Activated T-cell treated with anti-CD3 and anti-CD28 coated beads for 1 hour (primary cell): Measurements from ENCODE around the gene FAM90A26.
"Not testable (repeated sequence)": the region's sequence is repeated elsewhere in the genome, so short reads cannot be mapped to it uniquely, and the experiment has no call there.

Experiments
- DNase-seq: peaks from one replicate; pipeline ENCODE4 v3.0.0-alpha.2; 2020; ENCODE audit warnings: low read depth

Gene FAM90A26, protein sequence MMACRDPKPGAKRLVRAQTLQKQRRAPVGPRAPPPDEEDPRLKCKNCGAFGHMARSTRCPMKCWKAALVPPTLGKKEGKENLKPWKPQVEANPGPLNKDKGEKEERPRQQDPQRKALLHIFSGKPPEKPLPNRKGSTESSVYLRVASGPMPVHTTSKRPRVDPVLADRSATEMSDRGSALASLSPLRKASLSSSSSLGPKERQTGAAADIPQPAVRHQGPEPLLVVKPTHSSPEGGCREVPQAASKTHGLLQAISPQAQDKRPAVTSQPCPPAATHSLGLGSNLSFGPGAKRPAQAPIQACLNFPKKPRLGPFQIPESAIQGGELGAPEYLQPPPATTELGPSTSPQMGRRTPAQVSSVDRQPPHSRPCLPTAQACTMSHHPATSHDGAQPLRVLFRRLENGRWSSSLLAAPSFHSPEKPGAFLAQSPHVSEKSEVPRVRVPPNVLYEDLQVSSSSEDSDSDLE

DNA sequence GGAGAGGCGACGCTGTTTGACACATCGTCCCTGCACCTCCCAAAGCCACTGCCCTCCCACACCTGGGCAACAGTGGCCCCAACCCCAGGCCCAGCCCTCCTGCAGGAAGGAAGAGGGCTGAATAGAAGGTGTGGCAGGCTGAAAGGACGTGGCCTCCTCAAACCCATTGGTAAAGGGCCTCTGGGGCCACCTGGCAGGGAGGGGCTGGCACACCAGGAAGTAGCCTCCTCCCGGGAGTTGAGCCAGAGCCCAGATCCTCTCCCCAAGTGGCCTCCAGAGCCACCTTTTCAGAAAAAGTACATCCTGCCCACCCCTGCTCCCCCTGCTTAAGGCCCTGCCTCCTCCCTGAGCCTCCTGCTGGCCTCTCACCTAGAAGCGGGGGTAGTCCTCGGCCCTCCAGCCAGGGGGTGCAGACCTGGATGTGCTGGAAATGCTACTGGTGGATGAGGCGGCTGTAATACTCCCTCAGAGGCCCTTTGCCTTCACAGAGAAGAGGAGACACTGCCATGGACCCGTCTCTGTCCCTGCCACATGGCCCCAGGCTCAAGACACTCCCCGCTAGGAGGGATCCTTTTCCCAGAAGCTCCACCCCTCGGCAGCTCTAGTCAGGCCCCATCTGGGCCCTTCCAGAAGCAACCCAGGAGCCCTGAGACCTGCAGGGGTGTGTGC is at the start of gene FAM90A26:
FAM90A26 (plus strand) TSS at position 619 of the 669 bp plus-strand sequence. CDS start 2,764 bp downstream, outside the sequence.
- DNase-seq: not testable (repeated sequence)

DNA sequence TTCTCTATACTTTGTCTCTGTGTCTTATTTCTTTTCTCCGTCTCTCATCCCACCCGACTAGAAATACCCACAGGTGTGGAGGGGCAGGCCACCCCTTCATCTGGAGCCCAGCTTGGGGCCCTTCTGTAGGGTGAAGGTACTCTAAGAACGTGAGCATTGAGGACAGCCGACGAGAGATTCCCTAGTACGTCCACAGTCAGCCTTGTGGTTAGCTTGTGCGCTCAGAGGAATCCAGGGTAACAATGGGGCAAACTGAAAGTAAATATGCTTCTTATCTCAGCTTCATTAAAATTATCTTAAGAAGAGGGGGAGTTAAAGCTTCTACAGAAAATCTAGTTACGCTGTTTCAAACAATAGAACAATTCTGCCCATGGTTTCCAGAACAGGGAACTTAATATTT is 47.5 kb upstream of the FAM90A26 start:
- DNase-seq: not testable (repeated sequence)

DNA sequence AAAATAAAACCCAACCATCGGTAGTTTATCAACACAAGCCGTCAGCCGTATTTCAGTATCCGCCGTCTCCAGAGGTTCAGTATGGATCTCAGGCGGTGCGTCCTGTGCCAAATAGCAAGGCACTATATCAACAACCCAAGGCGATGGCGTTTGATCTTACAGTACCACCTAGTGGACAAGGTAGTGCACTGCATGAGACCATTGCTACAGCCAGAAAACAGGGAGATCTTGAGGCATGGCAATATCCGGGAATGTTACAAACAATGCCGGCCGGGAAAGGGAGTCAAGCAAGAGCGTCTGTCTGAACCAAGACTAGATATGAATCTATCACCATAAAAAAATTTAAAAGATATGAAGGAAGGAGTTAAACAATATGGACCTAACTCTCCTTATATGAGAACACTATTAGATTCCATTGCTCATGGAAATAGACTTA is 46.6 kb upstream of the FAM90A26 start:
- peak; percentile 16 for DNase-seq

DNA sequence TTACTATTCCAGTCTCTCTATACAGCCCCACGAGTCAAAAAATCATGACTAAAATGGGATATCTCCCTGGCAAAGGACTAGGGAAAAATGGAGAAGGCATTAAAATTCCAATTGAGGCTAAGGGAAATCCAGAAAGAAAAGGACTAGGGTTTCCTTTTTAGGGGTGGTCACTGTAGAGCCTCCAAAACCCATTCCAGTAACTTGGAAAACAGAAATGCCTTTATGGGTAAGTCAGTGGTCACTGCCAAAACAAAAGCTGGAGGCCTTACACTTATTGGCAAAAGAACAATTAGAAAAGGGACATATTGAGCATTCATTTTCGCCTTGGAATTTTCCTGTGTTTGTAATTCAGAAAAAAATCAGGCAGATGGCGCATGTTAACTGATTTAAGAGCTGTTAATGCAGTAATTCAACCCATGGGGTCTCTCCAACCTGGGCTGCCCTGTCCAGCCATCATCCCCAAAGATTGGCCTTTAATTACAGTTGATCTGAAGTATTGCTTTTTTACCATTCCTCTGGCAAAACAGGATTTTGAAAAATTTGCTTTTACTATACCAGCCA is 44.5 kb upstream of the FAM90A26 start:
- not testable (repeated sequence) for DNase-seq

DNA sequence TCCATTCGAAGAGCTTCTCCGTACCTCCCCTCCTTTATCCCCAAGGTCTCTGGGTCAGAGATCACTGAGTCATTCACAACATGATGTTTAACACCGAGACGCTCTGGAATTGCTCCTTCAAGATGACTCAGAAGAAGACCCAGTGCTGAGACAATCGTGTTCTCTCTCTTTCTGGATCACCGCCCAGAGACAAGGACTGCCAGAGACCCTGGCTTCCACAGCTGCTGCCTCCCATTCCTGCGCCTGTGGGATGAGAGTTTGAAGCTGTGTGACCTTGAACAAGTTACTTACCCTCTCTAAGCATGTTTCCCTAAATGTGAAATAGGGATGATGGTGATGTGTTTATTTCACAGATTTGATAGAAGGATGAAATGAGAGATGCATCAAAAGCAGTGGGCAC is 38.8 kb upstream of the FAM90A26 start:
- DNase-seq: not testable (repeated sequence)

DNA sequence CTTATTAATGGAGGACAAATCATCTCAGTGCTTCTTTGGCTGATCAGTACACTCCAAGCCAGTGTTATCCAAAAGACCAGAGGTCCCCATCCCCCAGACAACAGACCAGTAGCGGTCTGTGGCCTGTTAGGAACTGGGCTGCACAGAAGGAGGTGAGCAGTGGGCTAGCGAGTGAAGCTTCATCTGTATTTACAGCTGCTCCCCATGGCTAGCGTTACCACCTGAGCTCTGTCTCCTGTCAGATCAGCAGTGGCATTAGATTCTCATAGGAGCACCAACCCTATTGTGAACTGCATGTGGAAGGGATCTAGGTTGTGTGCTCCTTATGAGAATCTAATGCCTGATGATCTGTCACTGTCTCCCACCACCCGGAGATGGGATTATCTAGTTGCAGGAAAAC is 37.4 kb upstream of the FAM90A26 start:
- DNase-seq: not testable (repeated sequence)

DNA sequence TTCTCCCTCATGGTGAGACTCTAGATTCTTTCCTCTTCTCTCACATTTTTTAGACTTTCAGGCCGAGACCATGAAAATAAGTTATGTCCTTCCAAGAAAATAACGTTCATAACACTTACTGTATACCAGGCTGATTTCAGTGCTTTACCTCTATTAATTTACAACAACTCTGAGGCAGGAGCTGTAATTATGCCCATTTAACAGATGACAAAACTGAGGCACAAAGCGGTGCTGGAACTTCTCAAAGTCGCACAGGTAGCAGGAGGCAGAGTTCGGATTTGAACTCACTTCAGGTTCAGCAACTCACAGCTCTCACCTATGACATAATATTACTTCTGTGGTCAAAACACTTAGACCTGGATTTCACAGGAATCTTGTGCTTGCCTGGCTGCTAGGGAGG is 36.2 kb upstream of the FAM90A26 start:
- DNase-seq: not testable (repeated sequence)

DNA sequence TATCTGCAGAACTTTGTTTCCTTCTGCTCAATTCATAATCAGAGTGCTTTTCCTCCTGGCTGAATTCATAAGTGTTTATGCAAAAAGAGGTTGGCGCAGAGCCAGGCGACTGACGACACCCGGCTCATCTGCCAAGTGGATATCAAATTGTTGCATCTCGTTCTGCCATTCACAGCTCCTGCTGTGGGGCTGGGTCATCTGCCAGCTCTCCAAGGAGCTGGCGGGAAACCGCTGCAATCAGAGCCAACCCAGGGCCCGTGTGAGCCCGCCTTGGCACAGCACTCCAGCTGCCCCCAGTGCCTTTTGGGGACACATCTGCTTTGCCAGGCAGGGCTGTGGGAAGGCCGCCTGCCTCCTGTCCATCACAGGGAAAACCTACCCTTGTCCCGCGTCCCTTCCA is 35.7 kb upstream of the FAM90A26 start:
- not testable (repeated sequence) for DNase-seq

DNA sequence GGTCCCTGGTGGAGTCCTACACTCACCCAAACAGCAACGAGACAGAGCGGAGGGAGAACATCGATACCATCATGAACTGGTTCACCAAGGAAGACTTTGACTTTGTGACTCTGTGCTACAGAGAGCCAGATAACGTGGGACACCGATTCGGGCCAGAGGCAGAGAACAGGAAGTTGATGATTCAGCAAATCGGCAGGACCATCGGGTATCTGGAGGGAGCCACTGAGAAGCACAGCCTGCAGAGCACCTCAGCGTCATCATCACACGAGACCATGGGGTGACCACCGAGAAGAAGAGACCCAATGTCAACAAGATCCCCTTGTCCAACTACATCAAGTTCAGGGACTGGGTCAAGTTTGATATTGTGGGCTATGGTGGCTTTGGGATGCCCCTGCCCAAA is 29.2 kb upstream of the FAM90A26 start:
- not testable (repeated sequence) for DNase-seq

DNA sequence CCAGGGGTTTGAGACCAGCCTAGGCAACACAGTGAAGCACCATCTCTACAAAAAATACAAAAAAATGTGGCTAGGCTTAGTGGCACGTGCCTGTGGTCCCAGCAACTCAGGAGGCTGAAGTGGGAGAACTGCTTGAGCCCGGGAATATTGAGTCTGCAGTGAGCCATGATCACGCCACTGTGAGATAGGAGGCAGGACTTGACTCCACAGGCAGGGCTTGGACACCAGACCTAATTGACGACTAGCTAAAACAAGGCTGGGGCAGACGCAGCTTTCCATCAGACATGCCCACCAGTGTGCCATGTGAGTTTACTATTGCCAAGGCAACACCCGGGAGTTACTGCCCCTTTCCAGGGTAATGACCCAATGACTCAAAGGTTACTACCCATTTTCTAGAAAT is 27.4 kb upstream of the FAM90A26 start:
- not testable (repeated sequence) for DNase-seq

DNA sequence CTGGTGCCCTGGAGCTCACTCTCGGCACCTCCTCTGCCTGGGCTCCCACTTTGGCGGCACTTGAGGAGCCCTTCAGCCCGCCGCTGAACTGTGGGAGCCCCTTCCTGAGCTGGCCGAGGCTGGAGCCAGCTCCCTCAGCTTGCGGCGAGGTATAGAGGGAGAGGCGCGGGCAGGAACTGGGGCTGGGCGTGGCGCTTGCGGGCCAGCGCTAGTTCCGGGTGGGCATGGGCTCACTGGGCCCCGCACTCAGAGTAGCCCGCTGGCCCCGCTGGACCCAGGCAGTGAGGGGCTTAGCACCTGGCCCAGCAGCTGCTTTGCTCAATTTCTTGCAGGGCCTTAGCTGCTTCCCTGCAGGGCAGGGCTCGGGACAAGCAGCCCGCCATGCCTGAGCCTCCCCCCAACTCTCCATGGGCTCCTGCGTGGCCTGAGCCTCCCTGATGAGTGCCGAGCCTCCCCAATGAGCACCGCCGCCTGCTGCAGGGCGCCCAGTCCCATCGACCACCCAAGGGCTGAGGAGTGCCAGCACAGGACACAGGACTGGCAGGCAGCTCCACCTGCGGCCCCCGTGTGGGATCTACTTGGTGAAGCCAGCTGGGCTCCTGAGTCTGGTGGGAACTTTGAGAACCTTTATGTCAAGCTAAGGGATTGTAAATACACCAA is 26.7 kb upstream of the FAM90A26 start:
- DNase-seq: no peak

DNA sequence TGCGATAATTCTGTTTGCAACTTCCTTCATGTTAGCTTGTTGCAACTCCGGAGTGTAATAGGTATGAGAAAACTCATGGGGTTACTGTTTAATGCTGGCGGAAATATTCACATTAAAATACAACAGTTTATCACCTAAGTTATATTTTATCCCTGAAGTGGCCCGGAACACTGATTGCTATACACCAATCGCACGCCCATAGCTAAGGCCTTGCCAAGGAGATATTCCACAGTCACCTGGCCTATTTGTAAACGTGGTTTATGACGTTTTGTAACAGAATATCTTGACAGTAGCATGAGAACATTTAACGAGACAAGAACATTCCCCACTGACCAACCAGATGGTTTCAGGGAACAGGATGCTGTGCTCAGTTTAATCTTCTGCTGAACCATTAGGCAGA is 23.2 kb upstream of the FAM90A26 start:
- no peak for DNase-seq

DNA sequence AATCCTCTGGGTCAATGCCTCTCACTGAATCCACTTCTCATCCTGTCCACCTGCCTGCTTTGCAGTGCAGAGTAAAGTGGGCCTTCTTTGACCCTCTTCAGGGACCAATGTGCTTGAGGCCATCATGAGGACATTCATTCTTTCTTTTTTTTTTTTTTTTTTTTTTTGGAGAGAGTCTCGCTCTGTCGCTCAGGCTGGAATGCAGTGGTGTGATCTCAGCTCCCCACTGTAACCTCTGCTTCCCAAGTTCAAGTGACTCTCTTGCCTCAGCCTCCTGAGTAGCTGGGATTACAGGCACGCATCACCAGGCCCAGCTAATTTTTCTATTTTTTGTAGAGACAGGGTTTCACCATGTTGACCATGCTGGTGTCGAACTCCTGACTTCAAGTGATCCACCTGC is 22.8 kb upstream of the FAM90A26 start:
- not testable (repeated sequence) for DNase-seq

DNA sequence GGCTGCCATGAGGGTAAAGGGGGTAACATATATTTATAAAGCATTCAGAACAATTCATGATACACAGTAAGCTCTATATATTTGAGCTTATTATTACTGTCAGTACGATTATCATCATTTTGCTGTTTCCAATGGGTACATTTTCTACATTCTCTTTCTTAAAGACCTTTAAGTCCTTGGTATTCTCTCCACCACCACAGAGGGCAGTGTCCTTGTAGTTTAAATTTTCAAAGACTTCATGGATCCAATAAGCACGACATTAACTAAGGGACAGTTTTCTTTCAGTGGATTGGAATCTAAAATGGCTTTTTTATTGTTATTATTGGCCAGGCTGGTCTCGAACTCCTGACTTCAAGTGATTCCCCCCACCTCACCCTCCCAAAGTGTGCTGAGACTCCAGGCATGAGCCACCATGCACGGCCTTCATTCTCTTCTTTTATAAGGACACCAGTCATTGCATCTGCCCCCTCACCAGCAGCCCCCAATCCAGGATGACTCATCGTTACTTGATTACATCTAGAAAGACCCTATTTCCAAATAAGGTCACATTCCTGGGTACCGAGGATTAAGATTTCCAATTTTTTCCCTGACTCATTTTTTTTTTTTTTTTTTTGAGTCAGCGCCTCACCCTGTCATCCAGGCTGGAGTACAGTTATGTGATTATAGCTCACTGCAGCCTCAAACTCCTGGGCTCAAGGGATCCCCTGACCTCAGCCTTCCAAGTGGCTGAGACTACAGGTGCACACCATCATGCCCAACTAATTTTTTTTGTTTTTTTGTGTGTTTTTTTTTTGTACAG is 21.4 kb upstream of the FAM90A26 start:
- DNase-seq: not testable (repeated sequence)

DNA sequence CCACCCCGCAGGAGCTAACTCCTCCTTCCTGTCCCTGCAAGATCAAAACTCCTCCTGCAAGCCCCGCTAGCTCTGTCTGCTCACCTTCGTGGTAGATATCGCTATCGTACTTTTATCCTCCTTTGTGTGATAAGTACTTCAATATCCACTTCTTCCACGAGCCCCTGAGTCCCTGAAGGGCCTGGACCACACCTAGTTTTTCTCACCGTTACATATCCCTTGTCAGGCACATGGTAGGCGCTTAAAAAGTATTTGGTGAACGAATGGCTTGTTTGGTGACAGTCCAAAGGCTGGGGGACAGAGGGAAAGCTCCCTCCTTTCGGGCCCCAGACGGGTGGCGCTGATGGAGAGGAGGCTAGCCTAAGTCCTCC is 18.4 kb upstream of the FAM90A26 start:
- not testable (repeated sequence) for DNase-seq

DNA sequence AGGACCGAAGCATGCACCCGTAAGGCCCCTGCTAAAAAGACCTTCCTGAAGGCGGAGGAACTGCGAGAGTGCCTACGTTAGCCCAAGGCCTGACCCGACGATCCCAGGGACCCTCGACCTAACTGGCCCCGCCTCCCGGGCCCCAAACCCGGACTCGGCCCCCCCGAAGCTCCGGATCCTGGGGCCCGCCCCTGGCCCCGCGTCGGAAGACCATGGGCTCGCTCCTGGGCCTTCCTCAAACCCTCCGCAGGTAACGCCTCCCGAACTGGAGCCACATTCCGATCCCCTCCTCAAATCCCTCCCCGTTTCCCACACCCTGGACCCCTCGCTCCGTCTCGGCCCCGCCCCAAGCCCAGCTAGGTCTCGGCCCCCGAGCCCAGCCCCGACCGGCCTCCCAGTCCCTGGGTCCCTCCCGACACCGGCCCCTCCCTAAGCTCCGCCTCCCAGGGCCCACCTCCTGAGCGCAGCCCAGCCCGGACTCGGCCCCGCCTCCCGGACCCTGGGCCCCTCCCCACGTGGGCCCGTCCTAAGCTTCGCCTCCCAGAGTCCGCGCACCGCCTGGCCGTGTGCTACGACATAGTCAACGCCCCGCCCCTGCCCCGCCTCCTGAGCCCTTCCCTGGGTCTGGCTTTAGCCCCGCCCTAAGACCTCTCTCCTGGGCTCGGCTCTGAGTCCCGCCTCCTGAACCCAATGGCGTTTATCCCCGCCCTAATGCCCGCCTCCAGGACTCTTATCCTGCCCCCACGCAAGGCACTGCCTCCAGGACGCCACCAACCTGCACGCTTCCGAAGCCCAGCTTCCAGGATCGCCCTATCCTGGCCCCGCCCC is 17.8 kb upstream of the FAM90A26 start:
- DNase-seq: peak; percentile 90

DNA sequence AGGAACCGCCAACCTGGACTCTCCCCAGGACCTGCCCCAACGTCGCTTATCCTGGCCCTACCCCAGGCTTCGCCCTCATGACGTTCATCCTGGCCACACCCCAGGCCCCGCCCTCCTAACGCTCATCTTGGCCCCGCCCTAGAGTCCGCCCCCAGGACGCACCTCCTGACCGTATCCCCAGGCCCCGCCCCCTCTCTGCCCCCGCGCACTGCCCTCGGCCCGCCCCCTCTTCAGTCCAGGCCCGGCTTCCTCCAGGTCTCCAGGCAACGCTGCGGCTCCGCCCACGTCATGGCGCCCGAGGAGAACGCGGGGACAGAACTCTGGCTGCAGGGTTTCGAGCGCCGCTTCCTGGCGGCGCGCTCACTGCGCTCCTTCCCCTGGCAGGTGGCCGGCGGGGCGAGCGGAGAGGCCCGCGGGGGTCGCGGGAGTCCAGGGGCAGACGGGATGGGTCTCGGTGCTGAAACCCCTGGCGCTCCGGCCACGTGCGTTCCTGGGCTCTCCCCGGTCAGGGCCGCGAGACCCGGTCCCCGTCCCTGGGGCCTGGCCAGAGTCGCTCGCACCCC is 17.1 kb upstream of the FAM90A26 start:
- DNase-seq: peak; percentile 94

DNA sequence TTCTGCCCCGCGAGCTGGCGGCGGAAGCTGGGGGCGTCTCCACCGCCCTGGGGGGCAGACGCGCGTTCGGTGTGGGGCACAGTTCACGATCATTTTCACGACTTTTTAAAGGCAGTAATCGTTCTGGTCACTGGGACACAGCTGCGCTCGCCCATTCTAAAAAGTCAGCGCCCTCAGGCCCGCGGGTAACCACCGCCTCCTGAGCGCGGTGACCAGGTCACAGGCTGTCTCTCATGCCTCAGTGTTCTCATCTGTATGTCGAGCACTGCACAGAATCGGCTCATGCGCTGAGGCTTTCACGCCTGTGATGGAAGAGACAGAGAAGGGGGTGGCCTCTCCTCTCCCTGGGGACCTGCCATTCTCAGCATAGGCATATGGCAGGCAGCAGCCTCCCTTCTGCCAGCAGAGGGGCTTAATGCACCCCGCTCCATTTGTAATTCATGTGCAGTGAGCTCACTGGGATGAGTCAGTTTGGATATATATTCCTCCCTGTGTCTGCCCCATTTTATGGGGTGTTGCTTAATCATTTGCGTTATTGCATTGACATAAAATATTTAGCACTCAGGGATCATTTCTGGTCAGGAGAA is 16.5 kb upstream of the FAM90A26 start:
- DNase-seq: not testable (repeated sequence)

DNA sequence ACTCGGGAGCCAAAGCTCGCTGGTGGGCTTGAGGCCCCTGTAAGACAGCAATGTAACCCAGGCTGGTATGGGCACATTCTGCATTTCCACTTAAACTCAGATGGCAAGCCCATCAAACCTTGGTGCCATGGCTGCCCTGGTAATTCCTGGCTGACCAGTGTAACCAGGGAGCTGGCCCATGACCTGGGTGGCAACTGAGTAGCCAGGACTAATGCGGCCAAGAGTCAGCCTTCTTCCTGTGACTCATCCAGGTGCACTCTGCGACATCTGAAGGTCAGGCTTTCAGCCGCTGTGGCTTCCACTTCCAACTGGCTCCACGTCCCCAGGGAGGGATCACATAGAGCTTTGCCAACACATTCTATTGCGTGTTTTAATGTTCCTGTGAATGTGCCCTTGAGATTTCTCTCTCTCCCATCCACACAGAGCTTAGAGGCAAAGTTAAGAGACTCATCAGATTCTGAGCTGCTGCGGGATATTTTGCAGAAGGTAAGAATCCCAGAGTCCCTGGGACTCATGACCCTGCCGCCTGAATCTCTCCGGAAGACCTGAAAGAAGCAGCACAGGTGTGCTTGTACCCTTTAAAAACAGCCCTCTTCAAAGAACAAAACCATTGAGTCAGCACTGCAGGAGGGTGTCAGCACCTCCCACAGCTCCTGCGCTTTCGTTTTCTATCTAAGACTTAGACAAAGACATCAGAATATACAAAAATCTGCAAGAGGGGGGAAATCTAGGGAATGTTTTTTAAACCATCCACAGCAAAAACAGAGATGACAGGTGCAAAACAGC is 14.9 kb upstream of the FAM90A26 start:
- not testable (repeated sequence) for DNase-seq
